NCI-H1436 (cell line): Measurements from ENCODE around the gene PFKP.

ENCODE experiments used
- DNase-seq: peaks from one replicate; lab custom pipeline; 2025; lab: John Stamatoyannopoulos, UW

PFKP gene

GRCh38 chr10:3067118-3067858 is at the start of gene PFKP:
TSS of gene PFKP (plus strand) at chr10:3067548. CDS start at chr10:3067596, 48 bp downstream.
- DNase-seq = peak; percentile 37

- no peak for DNase-seq
These were observed 49.1 kb upstream of the PFKP start for GRCh38 chr10:3018247-3018646.

- no peak for DNase-seq
These were observed 47.0 kb upstream of the PFKP start for GRCh38 chr10:3020311-3020710.

GRCh38 chr10:3020881-3021280 is 46.5 kb upstream of the PFKP start:
- no peak for DNase-seq

- DNase-seq = no peak
These were observed 45.3 kb upstream of the PFKP start for GRCh38 chr10:3022027-3022426.

GRCh38 chr10:3023892-3024291 is 43.5 kb upstream of the PFKP start:
- no peak for DNase-seq

GRCh38 chr10:3025026-3025683 is 42.2 kb upstream of the PFKP start:
- DNase-seq = no peak

GRCh38 chr10:3027866-3028265 is 39.5 kb upstream of the PFKP start:
- no peak for DNase-seq

- DNase-seq = no peak
These were observed 38.9 kb upstream of the PFKP start for GRCh38 chr10:3028441-3028840.

GRCh38 chr10:3030765-3031164 is 36.6 kb upstream of the PFKP start:
- DNase-seq = no peak

GRCh38 chr10:3031490-3031889 is 35.9 kb upstream of the PFKP start:
- no peak for DNase-seq

GRCh38 chr10:3033925-3034324 is 33.4 kb upstream of the PFKP start:
- no peak for DNase-seq

- no peak for DNase-seq
These were observed 32.7 kb upstream of the PFKP start for GRCh38 chr10:3034616-3035015.

GRCh38 chr10:3036155-3037021 is 31.0 kb upstream of the PFKP start:
- DNase-seq = no peak

- DNase-seq = no peak
These were observed 30.2 kb upstream of the PFKP start for GRCh38 chr10:3037182-3037581.

GRCh38 chr10:3040069-3040468 is 27.3 kb upstream of the PFKP start:
- DNase-seq = no peak

- no peak for DNase-seq
These were observed 24.8 kb upstream of the PFKP start for GRCh38 chr10:3042589-3042988.

- peak; percentile 66 for DNase-seq
These were observed 23.6 kb upstream of the PFKP start for GRCh38 chr10:3043512-3044368.

- DNase-seq = no peak
These were observed 21.7 kb upstream of the PFKP start for GRCh38 chr10:3045471-3046209.

GRCh38 chr10:3046210-3046779 is 21.1 kb upstream of the PFKP start:
- DNase-seq = no peak
